Brain microvascular endothelial cell (primary cell): ENCODE results near the gene SYCN.

Experiments
- DNase-seq: peaks from one replicate; pipeline ENCODE4 v3.0.0-alpha.2; 2020
- H3K27ac ChIP-seq: fragments of 250-450 bp; sonication (Bioruptor Pico); 2 replicates; pipeline ENCODE4 v1.5.1; 2020; ENCODE audit warnings: mild to moderate bottlenecking, moderate library complexity
- H3K27me3 ChIP-seq: fragments of 250-450 bp; sonication (Bioruptor Pico); replicated peaks from 2 replicates; pipeline ENCODE4 v1.5.1; 2020; ENCODE audit warnings: mild to moderate bottlenecking
- H3K36me3 ChIP-seq: fragments of 250-450 bp; sonication (Bioruptor Pico); replicated peaks from 2 replicates; pipeline ENCODE4 v1.5.1; 2020; ENCODE audit warnings: mild to moderate bottlenecking
- H3K4me3 ChIP-seq: 2 replicates; pipeline ENCODE4 v1.5.1; 2011; ENCODE audit warnings: low read depth, mild to moderate bottlenecking, control low read depth, low read length, moderate library complexity
- CTCF ChIP-seq: IDR thresholded peaks from 2 replicates; pipeline ENCODE4 v1.5.1; 2011; ENCODE audit warnings: low read depth, mild to moderate bottlenecking, moderate library complexity, low read length, control low read depth, inconsistent platforms; ENCODE audit errors: missing control alignments
- in situ Hi-C: cut with HindIII; loops from 2 replicates; pipeline ENCODE4 v1.10.0; 2017; ENCODE audit warnings: low sequenced_read_pairs, low pct_ligation_motif_present

The SYCN gene

GRCh38 chr19:39174142-39174541 lies 29.9 kb downstream of the SYCN start:
- peaks cover 20% of the 10 kb centered on the region for H3K36me3 ChIP-seq
- in situ Hi-C loops = no loop called here
- no peak for TF ChIP-seq CTCF
- H3K27ac ChIP-seq = no peak overlapping the region
- DNase-seq = no peak
- H3K27me3 ChIP-seq = no peaks in the 10 kb centered on the region
- no peak overlapping the region for H3K4me3 ChIP-seq

- Histone ChIP-seq H3K27me3 (no peaks in the 10 kb centered on the region), H3K27ac (no peak overlapping the region), H3K4me3 (no peak overlapping the region), H3K36me3 (peaks cover 16% of the 10 kb centered on the region)
- in situ Hi-C loops = no loop called here
- no peak for DNase-seq
- no peak for TF ChIP-seq CTCF
Measured at GRCh38 chr19:39173502-39173991, 30.5 kb downstream of the SYCN start.

- TF ChIP-seq CTCF = no peak
- Histone ChIP-seq H3K27me3 (no peaks in the 10 kb centered on the region), H3K27ac (no peak overlapping the region), H3K4me3 (no peak overlapping the region), H3K36me3 (peaks cover 10% of the 10 kb centered on the region)
- no peak for DNase-seq
- in situ Hi-C loops = no loop called here
Measured at GRCh38 chr19:39172700-39173501, 31.2 kb downstream of the SYCN start.

GRCh38 chr19:39171479-39172465 lies 32.3 kb downstream of the SYCN start:
- in situ Hi-C loops = no loop called here
- DNase-seq = no peak
- H3K4me3 ChIP-seq = no peak overlapping the region
- H3K27ac ChIP-seq = no peak overlapping the region
- TF ChIP-seq CTCF = no peak
- H3K27me3 ChIP-seq = no peaks in the 10 kb centered on the region
- H3K36me3 ChIP-seq = no peaks in the 10 kb centered on the region

- in situ Hi-C loops = no loop called here
- Histone ChIP-seq H3K4me3 (no peak overlapping the region), H3K27ac (no peak overlapping the region), H3K36me3 (no peaks in the 10 kb centered on the region), H3K27me3 (no peaks in the 10 kb centered on the region)
- no peak for DNase-seq
- TF ChIP-seq CTCF = no peak
Measured at GRCh38 chr19:39170386-39171231, 33.5 kb downstream of the SYCN start.
